HepG2 (cell line): ENCODE data around the gene CNP. TPM values are rescaled to one million over a fixed set of nuclear protein-coding genes. Genes with fewer than 3 reads are reported as not detected.

Experiments
- CCDC6 ChIP-seq: sonication (generic); formaldehyde crosslinking; IDR thresholded peaks from 2 replicates; pipeline ENCODE4 v1.8.1; 2022; ENCODE audit warnings: mild to moderate bottlenecking, missing genetic modification reagents, moderate library complexity
- GATAD1 ChIP-seq: IDR thresholded peaks from 2 replicates; pipeline ENCODE4 v1.6.1; 2016; ENCODE audit warnings: missing genetic modification reagents, missing compliant biosample characterization
- MED13 ChIP-seq: sonication (generic); formaldehyde crosslinking; IDR thresholded peaks from 2 replicates; pipeline ENCODE4 v1.5.0; 2020; ENCODE audit warnings: missing genetic modification reagents
- NFKB2 ChIP-seq: sonication (generic); formaldehyde crosslinking; IDR thresholded peaks from 2 replicates; pipeline ENCODE4 v1.4.0; 2020; ENCODE audit warnings: missing genetic modification reagents, borderline replicate concordance
- NR2C2 ChIP-seq: sonication (generic); formaldehyde crosslinking; IDR thresholded peaks from 2 replicates; pipeline ENCODE4 v1.4.0; 2020; ENCODE audit warnings: missing genetic modification reagents, mild to moderate bottlenecking, moderate library complexity, borderline replicate concordance
- NR2F1 ChIP-seq, 2 experiments: fragments of 450-650 bp in 1 of 2; formaldehyde crosslinking in 1 of 2; IDR thresholded peaks; 2 replicates each; pipeline versions ENCODE4 v1.5.0 to v1.6.1; 2016 to 2020; ENCODE audit warnings: mild to moderate bottlenecking in 1 of 2, missing compliant biosample characterization in 1 of 2, missing genetic modification reagents in 1 of 2, moderate library complexity in 1 of 2
- NR2F6 ChIP-seq, 2 experiments: IDR thresholded peaks; 2 replicates each; pipeline ENCODE4 v1.6.1; 2016; ENCODE audit warnings: antibody characterized with exemption in 1 of 2, mild to moderate bottlenecking in 1 of 2
- PBX3 ChIP-seq: sonication (generic); formaldehyde crosslinking; IDR thresholded peaks from 2 replicates; pipeline ENCODE4 v1.8.1; 2023; ENCODE audit warnings: missing genetic modification reagents, inconsistent platforms, borderline replicate concordance
- RFX1 ChIP-seq: fragments of 450-650 bp; IDR thresholded peaks from 2 replicates; pipeline ENCODE4 v1.6.1; 2017
- RXRB ChIP-seq: IDR thresholded peaks from 2 replicates; pipeline ENCODE4 v1.6.1; 2016; ENCODE audit warnings: borderline replicate concordance, missing genetic modification reagents, missing compliant biosample characterization
- SAP130 ChIP-seq: IDR thresholded peaks from 2 replicates; pipeline ENCODE4 v1.6.1; 2016; ENCODE audit warnings: low read depth
- SP5 ChIP-seq: IDR thresholded peaks from 2 replicates; pipeline ENCODE4 v1.6.1; 2016; ENCODE audit warnings: low read depth, borderline replicate concordance
- TEAD3 ChIP-seq: optimal IDR thresholded peaks from 2 replicates; pipeline ENCODE3; 2016; ENCODE audit warnings: borderline replicate concordance
- ZEB1 ChIP-seq: IDR thresholded peaks from 2 replicates; pipeline ENCODE4 v1.6.1; 2012; ENCODE audit warnings: mild to moderate bottlenecking, low read depth, inconsistent platforms; ENCODE audit not compliant: insufficient replicate concordance
- ZFP1 ChIP-seq: IDR thresholded peaks from 2 replicates; pipeline ENCODE4 v1.6.1; 2016
- ZNF431 ChIP-seq: sonication (generic); formaldehyde crosslinking; IDR thresholded peaks from 2 replicates; pipeline ENCODE4 v1.9.0; 2022; ENCODE audit warnings: missing genetic modification reagents, low read depth, mild to moderate bottlenecking, borderline replicate concordance
- ZNF546 ChIP-seq: sonication (generic); formaldehyde crosslinking; conservative IDR thresholded peaks from 2 replicates; pipeline ENCODE4 v1.8.1; 2023; ENCODE audit warnings: mild to moderate bottlenecking, missing genetic modification reagents
- ZNF674 ChIP-seq: sonication (generic); formaldehyde crosslinking; IDR thresholded peaks from 2 replicates; pipeline ENCODE4 v1.5.0; 2020; ENCODE audit warnings: low read depth, mild to moderate bottlenecking, missing genetic modification reagents
- ZNF720 ChIP-seq: sonication (generic); formaldehyde crosslinking; IDR thresholded peaks from 2 replicates; pipeline ENCODE4 v1.4.0; 2020; ENCODE audit warnings: missing genetic modification reagents
- ZNF776 ChIP-seq: sonication (generic); formaldehyde crosslinking; IDR thresholded peaks from 2 replicates; pipeline ENCODE4 v1.4.0; 2020; ENCODE audit warnings: mild to moderate bottlenecking, missing genetic modification reagents
- ZSCAN21 ChIP-seq: sonication (generic); formaldehyde crosslinking; IDR thresholded peaks from 2 replicates; pipeline ENCODE4 v1.8.0; 2022; ENCODE audit warnings: mild to moderate bottlenecking, missing genetic modification reagents, moderate library complexity, borderline replicate concordance
- polyA plus RNA-seq, 8 experiments: library from polyadenylated mRNA; depleted of rRNA in 3 of 8; stranded (reverse) in 7 of 8; unstranded in 1 of 8; fragments of >200 nt; fragmentation: Illumina TruSeq in 4 of 8; extraction: Trizol in 4 of 8; gene quantifications; 2 replicates each; pipeline versions ENCODE4 v1.2.1 to v1.2.3, GENCODE V29; 2011 to 2016; ENCODE audit warnings: low read depth in 4 of 8, missing spikeins in 1 of 8, mixed read lengths in 1 of 8; ENCODE audit not compliant: insufficient read depth in 1 of 8
- total RNA-seq, 5 experiments: library from RNA; depleted of rRNA; stranded (reverse); fragments of >200 nt; fragmentation: Illumina TruSeq; extraction: Trizol; gene quantifications; 2 replicates each; pipeline ENCODE4 v1.2.3, GENCODE V29; 2016; ENCODE audit warnings: low read depth in 1 of 5
- TF ChIP-seq, protein P1 (sequence below): sonication (generic); formaldehyde crosslinking; IDR thresholded peaks from 2 replicates; pipeline ENCODE4 v1.5.1; 2020; ENCODE audit warnings: missing genetic modification reagents, mild to moderate bottlenecking, borderline replicate concordance
- TF ChIP-seq, protein P2 (sequence below): sonication (generic); formaldehyde crosslinking; IDR thresholded peaks from 2 replicates; pipeline ENCODE4 v1.4.0; 2020; ENCODE audit warnings: missing genetic modification reagents
- TF ChIP-seq, protein P3 (sequence below): sonication (generic); formaldehyde crosslinking; IDR thresholded peaks from 2 replicates; pipeline ENCODE4 v1.8.1; 2023; ENCODE audit warnings: mild to moderate bottlenecking, missing genetic modification reagents, borderline replicate concordance
- TF ChIP-seq, protein P4 (sequence below): sonication (generic); formaldehyde crosslinking; IDR thresholded peaks from 2 replicates; pipeline ENCODE4 v1.4.0; 2020; ENCODE audit warnings: missing genetic modification reagents

Gene CNP
- total and polyA plus RNA-seq, 2 of the 13 experiments (the other 11 are each of a cell fraction or from before 2014, with no cell fraction given), result 97.2 to 161 TPM

- TF ChIP-seq ZNF674 (CRISPR knock-in tag) (0 out of 2 replicates have a peak, but pooled peaks have one; percentile 34), NR2C2 (CRISPR knock-in tag) (peak; percentile 52; the same call in 1 of the 2 replicates), RXRB (CRISPR knock-in tag) (no peak; the same call in 1 of the 2 replicates), ZNF546 (0 out of 2 replicates have a peak, but pooled peaks have one; percentile 11), ZSCAN21 (CRISPR knock-in tag) (no peak; the same call in 1 of the 2 replicates), NR2F1 (CRISPR knock-in tag; IDR thresholded peaks at IDR 0.05) (no peak), NR2F6 (IDR thresholded peaks at IDR 0.05) (no peak), NR2F6 (CRISPR knock-in tag; IDR thresholded peaks at IDR 0.05) (no peak), NFKB2 (no peak; the same call in 1 of the 2 replicates), ZFP1 (CRISPR knock-in tag) (no peak), SP5 (CRISPR knock-in tag) (peak; percentile 58; the same call in 1 of the 2 replicates), GATAD1 (CRISPR knock-in tag) (peak; percentile 42; the same call in 1 of the 2 replicates), CCDC6 (CRISPR knock-in tag) (peak; percentile 64; the same call in 1 of the 2 replicates), PBX3 (CRISPR knock-in tag) (no peak), RFX1 (no peak), ZNF720 (CRISPR knock-in tag) (no peak), SAP130 (CRISPR knock-in tag) (peak; percentile 82; the same call in 1 of the 2 replicates), TEAD3 (CRISPR knock-in tag) (no peak), ZNF431 (peak; percentile 67; the same call in 1 of the 2 replicates), ZEB1 (no peak), MED13 (CRISPR knock-in tag) (no peak; the same call in 1 of the 2 replicates), ZNF776 (peak; percentile 23; the same call in 1 of the 2 replicates)
- TF ChIP-seq, protein P1, sequence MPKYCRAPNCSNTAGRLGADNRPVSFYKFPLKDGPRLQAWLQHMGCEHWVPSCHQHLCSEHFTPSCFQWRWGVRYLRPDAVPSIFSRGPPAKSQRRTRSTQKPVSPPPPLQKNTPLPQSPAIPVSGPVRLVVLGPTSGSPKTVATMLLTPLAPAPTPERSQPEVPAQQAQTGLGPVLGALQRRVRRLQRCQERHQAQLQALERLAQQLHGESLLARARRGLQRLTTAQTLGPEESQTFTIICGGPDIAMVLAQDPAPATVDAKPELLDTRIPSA (CRISPR knock-in tag), result no peak; the same call in 1 of the 2 replicates
- TF ChIP-seq, protein P2, sequence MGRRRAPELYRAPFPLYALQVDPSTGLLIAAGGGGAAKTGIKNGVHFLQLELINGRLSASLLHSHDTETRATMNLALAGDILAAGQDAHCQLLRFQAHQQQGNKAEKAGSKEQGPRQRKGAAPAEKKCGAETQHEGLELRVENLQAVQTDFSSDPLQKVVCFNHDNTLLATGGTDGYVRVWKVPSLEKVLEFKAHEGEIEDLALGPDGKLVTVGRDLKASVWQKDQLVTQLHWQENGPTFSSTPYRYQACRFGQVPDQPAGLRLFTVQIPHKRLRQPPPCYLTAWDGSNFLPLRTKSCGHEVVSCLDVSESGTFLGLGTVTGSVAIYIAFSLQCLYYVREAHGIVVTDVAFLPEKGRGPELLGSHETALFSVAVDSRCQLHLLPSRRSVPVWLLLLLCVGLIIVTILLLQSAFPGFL (CRISPR knock-in tag), result no peak
- TF ChIP-seq, protein P3, sequence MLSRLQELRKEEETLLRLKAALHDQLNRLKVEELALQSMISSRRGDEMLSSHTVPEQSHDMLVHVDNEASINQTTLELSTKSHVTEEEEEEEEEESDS, result no peak
- TF ChIP-seq, protein P4, sequence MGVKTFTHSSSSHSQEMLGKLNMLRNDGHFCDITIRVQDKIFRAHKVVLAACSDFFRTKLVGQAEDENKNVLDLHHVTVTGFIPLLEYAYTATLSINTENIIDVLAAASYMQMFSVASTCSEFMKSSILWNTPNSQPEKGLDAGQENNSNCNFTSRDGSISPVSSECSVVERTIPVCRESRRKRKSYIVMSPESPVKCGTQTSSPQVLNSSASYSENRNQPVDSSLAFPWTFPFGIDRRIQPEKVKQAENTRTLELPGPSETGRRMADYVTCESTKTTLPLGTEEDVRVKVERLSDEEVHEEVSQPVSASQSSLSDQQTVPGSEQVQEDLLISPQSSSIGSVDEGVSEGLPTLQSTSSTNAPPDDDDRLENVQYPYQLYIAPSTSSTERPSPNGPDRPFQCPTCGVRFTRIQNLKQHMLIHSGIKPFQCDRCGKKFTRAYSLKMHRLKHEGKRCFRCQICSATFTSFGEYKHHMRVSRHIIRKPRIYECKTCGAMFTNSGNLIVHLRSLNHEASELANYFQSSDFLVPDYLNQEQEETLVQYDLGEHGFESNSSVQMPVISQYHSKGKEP (CRISPR knock-in tag), result no peak
These were observed 48.1 kb upstream of the CNP start, which contains the start of gene ACLY (continued) for GRCh38 chr17:41918314-41919164.
